Fibroblast of the aortic adventitia (primary cell): ENCODE data around the gene LRRC8C. TPM values are rescaled to one million over a fixed set of nuclear protein-coding genes. Genes with fewer than 3 reads are reported as not detected.

ENCODE experiments used
- DNase-seq: peaks from one replicate; pipeline ENCODE4 v3.0.0-alpha.2; 2010; ENCODE audit warnings: low read depth
- H3K4me3 ChIP-seq: 2 replicates; pipeline ENCODE4 v1.5.1; 2011; ENCODE audit warnings: low read depth, mild to moderate bottlenecking, control low read depth, low read length, moderate library complexity
- total RNA-seq: library from RNA; depleted of rRNA; stranded (reverse); fragments of >200 nt; gene quantifications from 2 replicates; pipeline ENCODE4 v1.2.3, GENCODE V29; 2012; ENCODE audit warnings: low replicate concordance
- TF ChIP-seq, protein P1 (sequence below): IDR thresholded peaks from 2 replicates; pipeline ENCODE4 v1.5.1; 2011; ENCODE audit warnings: mild to moderate bottlenecking, low read length, control low read depth, inconsistent platforms; ENCODE audit not compliant: insufficient read depth

The LRRC8C gene
- total RNA-seq, 1 donor = 25.3 TPM

DNA sequence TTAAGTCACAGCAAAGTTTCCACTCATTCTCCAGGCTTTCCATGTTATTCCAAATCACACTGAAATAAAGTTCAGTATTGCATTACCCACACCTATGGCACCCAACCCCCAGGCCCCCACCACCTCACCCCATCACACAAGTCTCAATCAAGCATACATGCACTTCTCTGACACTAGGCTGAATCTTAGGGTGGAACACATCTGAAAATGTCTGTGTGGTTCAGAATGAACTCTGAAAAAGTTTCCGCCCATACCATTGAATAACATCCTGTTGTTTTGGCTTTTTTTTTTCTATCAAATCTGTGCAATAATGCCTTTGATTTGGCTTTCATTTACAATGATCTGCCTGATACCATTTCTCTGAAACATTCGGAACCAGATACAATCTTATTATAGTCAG, 25.8 kb upstream of the LRRC8C start:
- no peak overlapping the region for H3K4me3 ChIP-seq
- no peak for DNase-seq
- TF ChIP-seq, protein P1, sequence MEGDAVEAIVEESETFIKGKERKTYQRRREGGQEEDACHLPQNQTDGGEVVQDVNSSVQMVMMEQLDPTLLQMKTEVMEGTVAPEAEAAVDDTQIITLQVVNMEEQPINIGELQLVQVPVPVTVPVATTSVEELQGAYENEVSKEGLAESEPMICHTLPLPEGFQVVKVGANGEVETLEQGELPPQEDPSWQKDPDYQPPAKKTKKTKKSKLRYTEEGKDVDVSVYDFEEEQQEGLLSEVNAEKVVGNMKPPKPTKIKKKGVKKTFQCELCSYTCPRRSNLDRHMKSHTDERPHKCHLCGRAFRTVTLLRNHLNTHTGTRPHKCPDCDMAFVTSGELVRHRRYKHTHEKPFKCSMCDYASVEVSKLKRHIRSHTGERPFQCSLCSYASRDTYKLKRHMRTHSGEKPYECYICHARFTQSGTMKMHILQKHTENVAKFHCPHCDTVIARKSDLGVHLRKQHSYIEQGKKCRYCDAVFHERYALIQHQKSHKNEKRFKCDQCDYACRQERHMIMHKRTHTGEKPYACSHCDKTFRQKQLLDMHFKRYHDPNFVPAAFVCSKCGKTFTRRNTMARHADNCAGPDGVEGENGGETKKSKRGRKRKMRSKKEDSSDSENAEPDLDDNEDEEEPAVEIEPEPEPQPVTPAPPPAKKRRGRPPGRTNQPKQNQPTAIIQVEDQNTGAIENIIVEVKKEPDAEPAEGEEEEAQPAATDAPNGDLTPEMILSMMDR = no peak

DNA sequence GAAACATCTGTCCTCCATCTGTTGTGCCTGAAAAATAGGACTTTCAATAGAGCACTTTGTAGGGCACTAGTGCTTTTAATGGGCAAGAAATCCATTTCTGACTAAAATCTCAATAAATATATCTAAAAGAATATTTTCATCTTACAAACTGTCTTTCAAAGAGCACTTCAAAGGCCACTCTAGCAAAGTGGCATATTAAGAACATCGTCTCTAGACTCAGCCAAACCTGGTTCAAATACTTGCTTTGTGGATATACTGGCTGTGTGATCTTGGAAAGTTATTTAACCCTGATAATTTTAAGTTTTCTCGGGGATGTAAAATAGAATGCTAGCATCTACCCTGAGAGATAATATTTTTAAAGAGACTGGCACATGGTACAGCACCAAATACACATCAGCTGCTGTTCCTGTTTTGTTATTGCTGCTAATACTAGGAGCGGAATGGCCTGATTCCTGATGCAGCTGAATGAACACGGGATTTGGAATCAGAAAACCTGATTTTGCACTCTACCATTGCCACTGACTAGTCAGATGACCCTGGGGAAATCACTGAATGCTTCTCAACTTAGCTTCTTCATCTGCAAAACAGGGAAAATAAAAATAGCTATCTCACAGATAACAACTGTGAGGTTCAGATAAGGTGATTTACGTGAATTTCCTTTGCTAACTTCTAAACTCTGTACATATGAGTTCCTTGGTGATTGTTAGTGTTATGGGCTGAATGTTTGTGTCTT, 25.2 kb upstream of the LRRC8C start:
- H3K4me3 ChIP-seq = no peak overlapping the region
- TF ChIP-seq, protein P1 = no peak
- DNase-seq = no peak

DNA sequence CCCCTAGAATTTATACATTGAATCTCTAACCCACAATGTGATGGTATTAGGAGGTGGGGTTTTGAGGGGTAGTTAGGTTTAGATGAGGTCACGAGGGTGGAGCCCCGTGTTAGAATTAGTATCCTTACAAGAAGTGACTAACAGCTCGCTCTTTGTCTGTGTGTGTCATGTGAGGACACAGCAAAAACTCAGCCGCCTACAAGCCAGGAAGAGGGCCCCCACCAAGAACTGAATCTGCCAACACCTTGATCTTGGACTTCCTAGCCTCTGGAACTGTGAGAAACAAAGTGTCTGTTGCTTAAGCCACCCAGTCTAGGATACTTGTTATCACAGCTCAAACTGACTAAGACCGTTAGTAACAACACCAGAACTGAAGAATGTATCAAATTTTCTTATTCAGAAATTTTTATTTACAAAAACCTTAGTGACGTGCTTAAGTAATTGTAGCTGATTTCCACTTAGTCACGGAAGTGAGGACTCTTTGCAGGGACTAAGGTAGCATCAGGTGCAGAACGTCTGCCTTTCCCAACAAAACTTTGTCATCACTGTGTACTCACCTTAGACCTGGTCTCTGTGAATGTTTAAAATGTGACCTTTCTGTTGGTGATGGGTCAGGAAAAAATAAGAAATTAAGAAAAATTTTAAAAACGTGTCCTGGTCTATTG, 24.5 kb upstream of the LRRC8C start:
- H3K4me3 ChIP-seq = no peak overlapping the region
- TF ChIP-seq, protein P1 = no peak
- DNase-seq = no peak

DNA sequence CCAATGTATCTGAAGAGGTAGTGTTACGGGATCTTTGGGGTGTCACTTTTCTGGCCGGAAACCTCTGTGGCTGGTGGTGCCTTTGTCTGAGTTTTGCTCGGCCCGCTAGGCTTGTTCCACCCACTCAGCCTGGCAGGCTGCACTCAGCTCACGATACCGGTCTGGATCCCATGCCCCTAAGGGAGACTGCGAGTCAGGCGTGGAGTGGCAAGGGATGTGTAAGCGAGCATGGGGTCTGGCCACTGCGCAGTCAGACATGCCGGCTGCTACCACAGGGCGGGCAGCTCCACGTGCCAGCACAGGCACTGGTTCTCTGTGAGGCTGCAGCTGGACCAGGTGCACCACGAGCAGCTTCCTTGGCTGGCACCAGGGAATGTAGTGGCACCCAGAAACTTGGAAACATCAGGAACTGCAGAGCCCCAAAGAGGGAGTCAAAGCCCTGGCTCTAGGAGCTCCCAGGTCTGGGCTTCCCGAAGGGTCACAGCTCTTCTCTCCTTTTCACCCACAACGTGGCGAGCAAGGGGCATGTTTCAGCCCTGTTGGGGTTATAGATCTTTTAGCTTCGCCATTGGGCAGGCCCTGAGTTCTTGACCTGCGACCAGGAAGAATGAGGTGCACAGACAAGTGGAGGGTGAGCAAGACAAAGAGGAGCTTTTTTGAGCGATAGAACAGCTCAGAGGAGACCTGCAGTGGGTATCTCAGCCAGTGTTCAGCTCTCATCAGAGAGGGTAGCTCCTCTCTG, 23.8 kb upstream of the LRRC8C start:
- H3K4me3 ChIP-seq = no peak overlapping the region
- TF ChIP-seq, protein P1 = no peak
- no peak for DNase-seq

DNA sequence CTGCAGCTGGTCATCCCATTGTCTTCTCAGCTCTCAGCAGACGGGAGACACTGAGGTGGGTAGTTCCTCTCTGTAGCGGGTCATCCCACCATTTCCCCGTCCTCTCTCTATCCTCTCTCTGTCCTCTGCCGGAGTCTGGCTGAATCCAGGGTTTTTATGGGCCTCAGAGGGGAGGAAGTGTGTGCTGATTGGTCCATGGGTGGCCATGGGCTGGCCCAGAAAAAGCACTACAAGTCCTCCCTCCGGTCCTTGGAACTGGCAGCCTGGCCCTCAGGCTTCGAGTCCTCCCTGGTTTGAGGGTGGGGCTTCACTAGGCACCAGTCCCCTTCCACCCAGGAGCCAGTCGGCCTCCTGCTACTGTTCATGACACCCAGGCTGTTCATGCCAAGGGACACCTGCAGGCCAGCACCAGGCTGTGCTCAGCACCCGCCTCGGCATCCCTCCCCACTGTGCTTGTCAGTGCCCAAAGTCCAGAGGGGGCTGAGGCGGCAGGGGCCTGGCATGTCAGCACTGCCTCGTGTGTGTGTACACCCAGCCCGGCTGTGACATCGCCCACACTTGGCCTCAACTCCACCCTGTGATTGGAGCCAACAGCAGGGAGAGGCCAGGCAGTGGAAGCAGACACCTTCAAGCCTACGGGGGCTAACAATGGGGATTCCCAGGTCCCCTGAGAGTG, 23.0 kb upstream of the LRRC8C start:
- TF ChIP-seq, protein P1 = no peak
- DNase-seq = no peak
- H3K4me3 ChIP-seq = no peak overlapping the region

DNA sequence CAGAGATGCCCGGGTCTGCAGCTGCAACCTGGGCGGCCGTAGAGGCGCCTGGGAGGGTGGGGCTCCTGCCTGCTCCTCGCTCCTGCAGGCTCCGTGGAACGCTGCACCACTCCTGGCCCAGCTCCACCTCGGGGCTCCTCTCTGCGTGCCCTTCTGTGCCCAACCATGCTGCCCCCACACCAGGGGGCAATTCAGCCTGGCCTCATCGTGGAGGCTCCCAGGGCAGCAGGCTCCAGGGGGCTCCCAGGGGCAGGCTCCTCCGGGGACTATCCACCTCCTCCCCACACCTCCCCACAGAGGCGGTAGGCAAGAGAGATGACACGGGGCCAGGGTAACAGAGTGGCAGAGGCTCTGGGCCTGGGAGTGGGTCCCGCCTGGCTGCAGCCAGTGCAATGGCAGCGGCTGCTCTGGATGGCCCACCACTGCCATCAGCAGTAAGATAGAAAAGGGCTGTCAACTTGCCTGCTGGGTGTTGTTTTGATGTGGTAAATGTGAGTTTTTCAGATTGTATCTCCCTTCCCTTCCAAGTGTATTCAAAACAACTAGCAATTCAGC, 22.4 kb upstream of the LRRC8C start:
- no peak for DNase-seq
- H3K4me3 ChIP-seq = no peak overlapping the region
- TF ChIP-seq, protein P1 = no peak
